ENCODE measurements around the gene TMEM69.

GRCh38 chr1:45654540-45655280 is 33.3 kb upstream of the TMEM69 start:
- TF ChIP-seq FOXK2 (IDR thresholded peaks at IDR 0.05): no peak
- TF ChIP-seq FOXM1 (IDR thresholded peaks at IDR 0.05; ENCODE audit: borderline replicate concordance): no peak
- no peak for TF ChIP-seq SP1 (IDR thresholded peaks at IDR 0.05)
- no peak for TF ChIP-seq FOXA1 (IDR thresholded peaks at IDR 0.05)
- TF ChIP-seq TARDBP (IDR thresholded peaks at IDR 0.05): no peak
- no peak for TF ChIP-seq PKNOX1 (IDR thresholded peaks at IDR 0.05)
- no peak for TF ChIP-seq ARNT (IDR thresholded peaks at IDR 0.05)
- no peak for TF ChIP-seq BHLHE40 (IDR thresholded peaks at IDR 0.05; ENCODE audit: borderline replicate concordance)
- no peak for TF ChIP-seq CTBP1 (IDR thresholded peaks at IDR 0.05; ENCODE audit: borderline replicate concordance)
- TF ChIP-seq SUZ12 (IDR thresholded peaks at IDR 0.05): no peak
